OCI-LY3 (cell line): ENCODE data around the gene STAB1.

ENCODE experiments used
- H2AFZ ChIP-seq: fragments of 200-600, 300-600 bp; shearing (Covaris generic); 2 replicates; pipeline ENCODE4 v1.6.0; 2014; ENCODE audit warnings: antibody characterized with exemption, low read depth, low read length
- H3K27ac ChIP-seq: fragments of 200-600, 300-600 bp; sonication (generic); 2 replicates; pipeline ENCODE4 v1.5.1; 2014; ENCODE audit warnings: mild to moderate bottlenecking, low read length, moderate library complexity, mixed read lengths
- H3K27me3 ChIP-seq: fragments of 200-600, 300-600 bp; sonication (generic); 2 replicates; pipeline ENCODE4 v1.6.1; 2014; ENCODE audit warnings: low read depth, low read length, mixed read lengths
- H3K36me3 ChIP-seq: fragments of 200-600, 300-600 bp; sonication (generic); replicated peaks from 2 replicates; pipeline ENCODE3; 2014; ENCODE audit warnings: low read depth, low read length, mixed read lengths
- H3K4me1 ChIP-seq: fragments of 300-600, 200-600 bp; sonication (generic); 2 replicates; pipeline ENCODE4 v1.6.1; 2014; ENCODE audit warnings: low read length, mixed read lengths
- H3K4me2 ChIP-seq: fragments of 200-600, 300-600 bp; sonication (generic); 2 replicates; pipeline ENCODE4 v1.6.1; 2014; ENCODE audit warnings: low read length, mixed read lengths
- H3K4me3 ChIP-seq: fragments of 300-600, 200-600 bp; sonication (generic); 2 replicates; pipeline ENCODE4 v1.5.1; 2014; ENCODE audit warnings: antibody characterized with exemption, mild to moderate bottlenecking, low read length, moderate library complexity
- H3K79me2 ChIP-seq: fragments of 300-600, 200-600 bp; shearing (Covaris generic); 2 replicates; pipeline ENCODE4 v1.6.1; 2014; ENCODE audit warnings: mild to moderate bottlenecking, low read length, mixed read lengths
- H3K9ac ChIP-seq: fragments of 300-600, 200-600 bp; shearing (Covaris generic); 2 replicates; pipeline ENCODE4 v1.6.0; 2014; ENCODE audit warnings: mild to moderate bottlenecking, low read length, moderate library complexity
- H3K9me3 ChIP-seq: fragments of 200-600, 300-600 bp; shearing (Covaris generic); 2 replicates; pipeline ENCODE4 v1.6.1; 2014; ENCODE audit warnings: low read length, mixed read lengths; ENCODE audit not compliant: insufficient read depth
- H4K20me1 ChIP-seq: fragments of 200-600, 300-600 bp; sonication (generic); 2 replicates; pipeline ENCODE4 v1.6.1; 2016; ENCODE audit warnings: low read length, mixed read lengths; ENCODE audit not compliant: insufficient read depth
- EZH2phosphoT487 ChIP-seq: fragments of 200-600 bp; shearing (Covaris generic); IDR thresholded peaks from 2 replicates; pipeline ENCODE4 v1.6.1; 2018; ENCODE audit warnings: antibody characterized with exemption, mixed run types, low read depth
- TF ChIP-seq, protein P1 (sequence below): fragments of 200-600, 300-600 bp; sonication (generic); IDR thresholded peaks from 2 replicates; pipeline ENCODE4 v1.5.1; 2014; ENCODE audit warnings: antibody characterized with exemption, low read length, low read depth

STAB1 gene

GRCh38 chr3:52515192-52515591, 20.1 kb downstream of the STAB1 start:
- H3K36me3 ChIP-seq, result no peaks in the 10 kb centered on the region
- no peaks in the 10 kb centered on the region for H3K4me1 ChIP-seq
- TF ChIP-seq EZH2phosphoT487, result no peak
- TF ChIP-seq, protein P1, sequence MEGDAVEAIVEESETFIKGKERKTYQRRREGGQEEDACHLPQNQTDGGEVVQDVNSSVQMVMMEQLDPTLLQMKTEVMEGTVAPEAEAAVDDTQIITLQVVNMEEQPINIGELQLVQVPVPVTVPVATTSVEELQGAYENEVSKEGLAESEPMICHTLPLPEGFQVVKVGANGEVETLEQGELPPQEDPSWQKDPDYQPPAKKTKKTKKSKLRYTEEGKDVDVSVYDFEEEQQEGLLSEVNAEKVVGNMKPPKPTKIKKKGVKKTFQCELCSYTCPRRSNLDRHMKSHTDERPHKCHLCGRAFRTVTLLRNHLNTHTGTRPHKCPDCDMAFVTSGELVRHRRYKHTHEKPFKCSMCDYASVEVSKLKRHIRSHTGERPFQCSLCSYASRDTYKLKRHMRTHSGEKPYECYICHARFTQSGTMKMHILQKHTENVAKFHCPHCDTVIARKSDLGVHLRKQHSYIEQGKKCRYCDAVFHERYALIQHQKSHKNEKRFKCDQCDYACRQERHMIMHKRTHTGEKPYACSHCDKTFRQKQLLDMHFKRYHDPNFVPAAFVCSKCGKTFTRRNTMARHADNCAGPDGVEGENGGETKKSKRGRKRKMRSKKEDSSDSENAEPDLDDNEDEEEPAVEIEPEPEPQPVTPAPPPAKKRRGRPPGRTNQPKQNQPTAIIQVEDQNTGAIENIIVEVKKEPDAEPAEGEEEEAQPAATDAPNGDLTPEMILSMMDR, result no peak
- no peaks in the 10 kb centered on the region for H3K27me3 ChIP-seq
- H4K20me1 ChIP-seq, result no peaks in the 10 kb centered on the region
- H3K9ac ChIP-seq, result no peak overlapping the region
- H2AFZ ChIP-seq, result no peak overlapping the region
- H3K27ac ChIP-seq, result no peak overlapping the region
- H3K79me2 ChIP-seq, result no peaks in the 10 kb centered on the region
- no peak overlapping the region for H3K4me3 ChIP-seq
- H3K4me2 ChIP-seq, result no peak overlapping the region
- no peaks in the 10 kb centered on the region for H3K9me3 ChIP-seq

GRCh38 chr3:52516509-52517195, 21.5 kb downstream of the STAB1 start:
- no peaks in the 10 kb centered on the region for H4K20me1 ChIP-seq
- no peak overlapping the region for H3K27ac ChIP-seq
- H3K9ac ChIP-seq, result no peak overlapping the region
- H3K79me2 ChIP-seq, result no peaks in the 10 kb centered on the region
- no peaks in the 10 kb centered on the region for H3K36me3 ChIP-seq
- H3K4me1 ChIP-seq, result no peaks in the 10 kb centered on the region
- no peaks in the 10 kb centered on the region for H3K9me3 ChIP-seq
- no peak overlapping the region for H3K4me2 ChIP-seq
- no peak overlapping the region for H3K4me3 ChIP-seq
- H3K27me3 ChIP-seq, result no peaks in the 10 kb centered on the region
- no peak for TF ChIP-seq EZH2phosphoT487
- TF ChIP-seq, protein P1, result no peak
- no peak overlapping the region for H2AFZ ChIP-seq

DNA sequence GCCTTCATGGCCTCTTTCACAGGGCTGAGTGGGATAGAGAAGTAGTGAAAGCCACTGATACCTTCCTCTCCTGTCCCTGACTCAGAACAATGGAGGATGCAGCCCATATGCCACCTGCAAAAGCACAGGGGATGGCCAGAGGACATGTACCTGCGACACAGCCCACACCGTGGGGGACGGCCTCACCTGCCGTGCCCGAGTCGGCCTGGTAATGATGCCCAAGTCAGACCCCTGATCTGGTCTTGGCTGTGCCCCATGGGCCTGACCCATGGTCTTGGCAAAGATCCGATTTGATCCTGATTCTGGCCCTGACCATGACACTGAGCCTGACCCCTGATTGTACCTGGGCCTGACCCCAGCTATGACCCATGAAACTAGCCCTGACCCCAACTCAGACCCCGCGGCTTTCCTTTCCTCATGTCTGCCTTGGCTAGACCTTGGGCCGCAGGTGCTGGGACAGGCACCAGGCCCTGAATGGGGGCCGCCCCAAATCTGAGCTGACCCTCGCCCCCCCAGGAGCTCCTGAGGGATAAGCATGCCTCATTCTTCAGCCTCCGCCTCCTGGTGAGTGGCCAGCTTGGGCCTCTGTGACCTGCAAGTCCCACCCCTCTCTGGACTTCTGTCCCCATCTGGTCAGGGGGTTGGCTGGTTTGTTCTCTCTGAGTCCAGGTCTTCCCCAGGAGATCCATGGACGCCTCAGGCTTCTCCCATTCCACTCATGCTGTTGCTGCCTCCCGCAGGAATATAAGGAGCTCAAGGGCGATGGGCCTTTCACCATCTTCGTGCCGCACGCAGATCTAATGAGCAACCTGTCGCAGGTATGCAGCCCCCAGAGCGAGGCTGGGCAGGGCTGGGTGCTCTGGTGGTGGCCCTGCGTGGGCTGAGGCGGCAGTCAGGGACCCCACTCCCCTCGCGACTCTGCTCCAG, 22.9 kb downstream of the STAB1 start:
- Histone ChIP-seq H3K79me2 (no peaks in the 10 kb centered on the region), H3K27ac (no peak overlapping the region), H3K4me2 (no peak overlapping the region), H4K20me1 (no peaks in the 10 kb centered on the region), H3K9ac (no peak overlapping the region), H3K36me3 (no peaks in the 10 kb centered on the region), H2AFZ (no peak overlapping the region), H3K9me3 (no peaks in the 10 kb centered on the region), H3K27me3 (no peaks in the 10 kb centered on the region), H3K4me1 (no peaks in the 10 kb centered on the region), H3K4me3 (no peak overlapping the region)
- TF ChIP-seq, protein P1, result no peak
- TF ChIP-seq EZH2phosphoT487, result no peak

- peaks cover 3% of the 10 kb centered on the region for H3K36me3 ChIP-seq
- H3K4me2 ChIP-seq, result no peak overlapping the region
- no peaks in the 10 kb centered on the region for H3K27me3 ChIP-seq
- no peak overlapping the region for H3K27ac ChIP-seq
- H4K20me1 ChIP-seq, result no peaks in the 10 kb centered on the region
- no peak overlapping the region for H2AFZ ChIP-seq
- H3K4me3 ChIP-seq, result no peak overlapping the region
- H3K9ac ChIP-seq, result no peak overlapping the region
- H3K9me3 ChIP-seq, result no peaks in the 10 kb centered on the region
- TF ChIP-seq EZH2phosphoT487, result no peak
- TF ChIP-seq, protein P1, result no peak
- no peaks in the 10 kb centered on the region for H3K79me2 ChIP-seq
- no peaks in the 10 kb centered on the region for H3K4me1 ChIP-seq
These were observed 23.7 kb downstream of the STAB1 start for GRCh38 chr3:52518723-52519444.
